Stomach (tissue), 9 donors: ENCODE measurements around the gene GPR180. TPM values are rescaled to one million over a fixed set of nuclear protein-coding genes. Genes with fewer than 3 reads are reported as not detected.

Experiments used
- DNase-seq, 2 donors: peaks; one replicate each; pipeline versions ENCODE4 v3.0.0 to v3.0.0-alpha.2; 2013 to 2019
- H3K27ac ChIP-seq, 5 donors: fragments of 200-600 bp in 4 of 5; sonication (generic) in 4 of 5; one replicate each; pipeline ENCODE4 v1.5.1; 2013 to 2019; ENCODE audit warnings: mild to moderate bottlenecking in 1 of 5, moderate library complexity in 1 of 5
- H3K27me3 ChIP-seq, 3 donors: fragments of 200-600 bp; sonication (generic); one replicate each; pipeline ENCODE4 v1.5.1; 2017 to 2019; ENCODE audit warnings: mixed run types in 1 of 3
- H3K36me3 ChIP-seq, 4 donors: fragments of 200-600 bp; sonication (generic); 1 replicate in 3 of 4; 2 replicates in 1 of 4; pipeline ENCODE4 v1.5.1; 2016 to 2019
- H3K4me1 ChIP-seq, 4 donors: fragments of 200-600 bp; sonication (generic); one replicate each; pipeline ENCODE4 v1.5.1; 2016 to 2019
- H3K4me3 ChIP-seq, 4 donors: fragments of 200-600 bp; sonication (generic) in 3 of 4; one replicate each; pipeline ENCODE4 v1.5.1; 2016 to 2019; ENCODE audit warnings: mild to moderate bottlenecking in 1 of 4
- H3K9me3 ChIP-seq, 4 donors: fragments of 200-600 bp; sonication (generic); one replicate each; pipeline ENCODE4 v1.5.1; 2016 to 2019
- CTCF ChIP-seq, 7 experiments: fragments of 450-650 bp in 4 of 7; fragments of 200-600 bp in 3 of 7; sonication (generic) in 3 of 7; IDR thresholded peaks; one replicate each; pipeline ENCODE4 v1.5.1; 2016 to 2019; ENCODE audit warnings: antibody characterized with exemption in 7 of 7, control low read depth in 2 of 7, mild to moderate bottlenecking in 1 of 7
- EP300 ChIP-seq: sonication (generic); formaldehyde crosslinking; IDR thresholded peaks from one replicate; pipeline ENCODE4 v1.6.1; 2017; ENCODE audit warnings: antibody characterized with exemption
- POLR2A ChIP-seq, 4 donors: fragments of 450-650 bp; IDR thresholded peaks; one replicate each; pipeline ENCODE4 v1.6.1; 2016; ENCODE audit warnings: antibody characterized with exemption in 4 of 4, control low read depth in 2 of 4, mild to moderate bottlenecking in 1 of 4, moderate library complexity in 1 of 4
- POLR2AphosphoS5 ChIP-seq, 3 donors: sonication (generic); formaldehyde crosslinking; IDR thresholded peaks; one replicate each; pipeline ENCODE4 v1.6.1; 2016; ENCODE audit warnings: antibody characterized with exemption in 3 of 3
- WGBS, 5 donors: extraction: QIAGEN DNeasy Blood & Tissue Kit in 3 of 5; methylation state at CpG; one replicate each; pipeline versions ENCODE4 v1.1.5 to v1.1.7; 2013 to 2018; 5-methylcytosine and 5-hydroxymethylcytosine counted together
- intact Hi-C: fragments of 100-400 bp; cut with DNase I; formaldehyde crosslinking; loops from one replicate; pipeline ENCODE4 v1.15.1; 2023; ENCODE audit warnings: low total_unique reads
- polyA plus RNA-seq, 3 donors: library from polyadenylated mRNA; stranded (reverse); fragments of 200-250 nt; gene quantifications; one replicate each; pipeline ENCODE4 v1.2.3, GENCODE V29; 2013
- total RNA-seq, 5 donors: library from RNA; depleted of rRNA; stranded (reverse); fragments of >200 nt; gene quantifications; one replicate each; pipeline versions ENCODE4 v1.1.0 to v1.2.3, GENCODE V29; 2014 to 2016
- donor health status: healthy with polysubstance abuse.
- donor health status: Bipolar disorder and iron deficiency.
- donor health status: healthy.

Gene GPR180
- total and polyA plus RNA-seq, 8 donors: under 0.01 to 12.9 (median 1.7) TPM

- peaks cover 17 to 47% (median 37%) of the 10 kb centered on the region in 4 donors for H3K4me1 ChIP-seq
- intact Hi-C loops: no loop called here
- 95 to 99% (median 97%) methylated on average over 3 of the region's 3 CpGs for WGBS, 5 donors
- no peak overlapping the region for H3K27ac ChIP-seq
- no peaks in the 10 kb centered on the region for H3K9me3 ChIP-seq
- no peak for TF ChIP-seq CTCF (IDR thresholded peaks at IDR 0.05)
- no peak for TF ChIP-seq EP300
- TF ChIP-seq POLR2AphosphoS5 (IDR thresholded peaks at IDR 0.05): no peak
- TF ChIP-seq POLR2A (IDR thresholded peaks at IDR 0.05): no peak
- DNase-seq: no peak
- H3K27me3 ChIP-seq: no peaks in the 10 kb centered on the region
- no peak overlapping the region for H3K4me3 ChIP-seq
- no peaks in the 10 kb centered on the region for H3K36me3 ChIP-seq
Observed at GRCh38 chr13:94598281-94598680, 3.4 kb upstream of the GPR180 start.

DNA sequence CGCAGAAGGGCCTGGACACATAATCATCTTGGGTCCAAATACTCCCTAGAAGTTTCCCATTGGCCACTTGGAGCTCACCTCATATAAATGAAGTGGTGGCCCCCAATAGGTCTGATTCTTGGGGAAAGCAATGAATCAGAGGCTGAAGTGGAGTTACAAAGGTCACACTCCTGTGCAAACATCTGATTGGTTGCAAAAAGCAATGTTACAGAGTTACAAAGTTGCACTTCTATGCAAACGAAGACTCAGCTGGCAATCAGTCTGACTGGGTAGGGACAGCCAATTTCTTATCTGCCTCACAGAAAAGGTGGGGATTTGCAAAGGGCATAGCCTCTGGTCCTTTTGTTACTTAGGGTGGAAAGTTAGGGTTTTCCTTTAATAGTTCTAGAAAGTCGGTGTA lies 1.8 kb upstream of the GPR180 start:
- DNase-seq: no peak
- no peak for TF ChIP-seq EP300
- H3K27ac ChIP-seq: no peak overlapping the region
- no peaks in the 10 kb centered on the region for H3K27me3 ChIP-seq
- intact Hi-C loops: no loop called here
- 77 to 86% (median 80%) methylated on average over 3 of the region's 3 CpGs for WGBS, 5 donors
- H3K4me3 ChIP-seq: no peak overlapping the region
- no peaks in the 10 kb centered on the region for H3K9me3 ChIP-seq
- H3K36me3 ChIP-seq: no peaks in the 10 kb centered on the region
- H3K4me1 ChIP-seq: peaks cover 6 to 37% (median 28%) of the 10 kb centered on the region in 4 donors

DNA sequence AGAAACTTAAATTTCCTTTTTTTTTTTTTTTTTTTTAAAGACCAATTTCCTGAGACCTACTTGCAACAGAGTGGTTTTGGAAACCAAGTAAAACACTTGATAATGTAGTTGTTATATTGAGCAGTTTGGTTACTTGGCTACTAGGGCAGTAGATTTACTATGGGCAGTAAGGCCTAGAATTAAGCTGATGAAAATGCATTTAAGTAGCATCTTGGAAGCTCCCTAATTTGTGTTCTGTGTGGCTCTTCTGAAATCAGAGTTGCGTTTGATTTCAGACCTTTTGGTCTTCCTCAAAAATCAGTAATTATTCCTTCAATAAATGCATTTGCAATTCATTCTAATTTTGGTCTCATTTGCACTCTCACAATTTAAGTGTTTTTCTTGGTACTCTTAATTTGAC lies 810 bp downstream of the GPR180 start:
- intact Hi-C loops: no loop called here
- no peaks in the 10 kb centered on the region for H3K9me3 ChIP-seq
- peaks cover 0 to 30% (median 15%) of the 10 kb centered on the region in 4 donors for H3K4me1 ChIP-seq
- 29 to 56% (median 48%) methylated on average over 1 of the region's 1 CpG for WGBS, 5 donors
- H3K4me3 ChIP-seq: peak overlapping the region; percentile 82 to 95 (median 87)
- H3K36me3 ChIP-seq: peaks cover 0 to 20% (median 17%) of the 10 kb centered on the region in 4 donors
- no peaks in the 10 kb centered on the region for H3K27me3 ChIP-seq
- TF ChIP-seq POLR2AphosphoS5 (IDR thresholded peaks at IDR 0.05) (no peak), POLR2A (IDR thresholded peaks at IDR 0.05) (no peak), CTCF (IDR thresholded peaks at IDR 0.05) (no peak), EP300 (no peak)
- peak overlapping the region in 4 of 5 donors; percentile 84 to 96 (median 88) for H3K27ac ChIP-seq
- no peak for DNase-seq

DNA sequence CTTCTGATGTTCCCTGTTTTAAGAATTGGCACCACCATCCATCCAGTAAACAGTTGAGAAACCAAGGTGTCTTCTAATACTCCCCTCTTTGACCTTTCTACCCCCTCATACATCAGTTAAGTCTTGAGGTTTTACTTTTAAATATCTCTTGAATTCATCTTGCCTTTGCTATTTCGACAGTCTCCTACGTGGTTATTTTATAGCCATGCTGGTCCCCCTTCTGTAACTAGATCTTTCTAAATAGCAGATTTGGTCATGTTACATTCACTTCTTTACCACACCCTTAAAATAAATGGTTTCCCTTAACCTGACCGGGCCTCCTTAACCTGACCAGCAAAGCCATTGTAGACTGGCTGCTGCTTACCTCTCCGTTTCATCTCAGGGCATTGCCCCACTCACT lies 5.4 kb downstream of the GPR180 start:
- intact Hi-C loops: no loop called here
- no peak for TF ChIP-seq EP300
- H3K4me3 ChIP-seq: no peak overlapping the region
- whole genome bisulfite sequencing, 5 donors: 58 to 73% (median 67%) methylated on average over 4 of the region's 4 CpGs
- DNase-seq: no peak
- H3K27ac ChIP-seq: no peak overlapping the region
- peaks cover 0 to 41% (median 12%) of the 10 kb centered on the region in 4 donors for H3K4me1 ChIP-seq
- peaks cover 6 to 37% (median 34%) of the 10 kb centered on the region in 4 donors for H3K36me3 ChIP-seq
- H3K27me3 ChIP-seq: no peaks in the 10 kb centered on the region
- no peaks in the 10 kb centered on the region for H3K9me3 ChIP-seq

GRCh38 chr13:94607939-94608338 lies 6.3 kb downstream of the GPR180 start:
- DNase-seq: no peak
- TF ChIP-seq EP300 (no peak), POLR2AphosphoS5 (IDR thresholded peaks at IDR 0.05) (no peak), POLR2A (IDR thresholded peaks at IDR 0.05) (no peak), CTCF (IDR thresholded peaks at IDR 0.05) (no peak)
- H3K36me3 ChIP-seq: peaks cover 6 to 44% (median 38%) of the 10 kb centered on the region in 4 donors
- H3K9me3 ChIP-seq: no peaks in the 10 kb centered on the region
- peaks cover 0 to 34% (median 5%) of the 10 kb centered on the region in 4 donors for H3K4me1 ChIP-seq
- no peaks in the 10 kb centered on the region for H3K27me3 ChIP-seq
- intact Hi-C loops: no loop called here
- no peak overlapping the region for H3K27ac ChIP-seq
- 48 to 71% (median 67%) methylated on average over 3 of the region's 3 CpGs for WGBS, 5 donors
- no peak overlapping the region for H3K4me3 ChIP-seq
